Adrenal gland (tissue), 12 donors: Measurements from ENCODE around the gene SCN4A. TPM values are rescaled to one million over a fixed set of nuclear protein-coding genes. Genes with fewer than 3 reads are reported as not detected.

Source experiments
- DNase-seq, 7 donors: peaks; one replicate each; pipeline ENCODE4 v3.0.0-alpha.2; 2019 to 2020
- H3K27ac ChIP-seq, 5 donors: fragments of 200-600 bp; sonication (generic) in 4 of 5; 1 replicate in 3 of 5; 2 replicates in 2 of 5; pipeline versions ENCODE4 v1.5.1 to v1.8.0; 2016 to 2020; ENCODE audit warnings: mild to moderate bottlenecking in 1 of 5
- H3K27me3 ChIP-seq: fragments of 200-600 bp; 2 replicates; pipeline ENCODE4 v1.8.0; 2021
- H3K36me3 ChIP-seq, 2 donors: fragments of 200-600 bp; replicated peaks in 1 of 2; 1 replicate in 1 of 2; 2 replicates in 1 of 2; pipeline versions ENCODE4 v1.5.1 to v1.8.0; 2018 to 2022
- H3K4me1 ChIP-seq, 2 donors: fragments of 200-600 bp; replicated peaks in 1 of 2; 1 replicate in 1 of 2; 2 replicates in 1 of 2; pipeline versions ENCODE4 v1.5.1 to v1.8.0; 2018 to 2021
- H3K4me3 ChIP-seq, 4 donors: fragments of 200-600 bp; sonication (generic) in 3 of 4; one replicate each; pipeline ENCODE4 v1.5.1; 2016 to 2018
- H3K9me3 ChIP-seq, 3 donors: fragments of 200-600 bp; sonication (generic) in 1 of 3; replicated peaks in 1 of 3; 1 replicate in 2 of 3; 2 replicates in 1 of 3; pipeline versions ENCODE4 v1.5.1 to v1.8.0; 2016 to 2021
- CTCF ChIP-seq, 6 experiments: fragments of 450-650 bp in 4 of 6; fragments of 200-600 bp in 2 of 6; sonication (generic) in 1 of 6; IDR thresholded peaks; 1 replicate in 5 of 6; 2 replicates in 1 of 6; pipeline versions ENCODE4 v1.5.1 to v1.8.0; 2016 to 2021; ENCODE audit warnings: antibody characterized with exemption in 6 of 6, mild to moderate bottlenecking in 2 of 6, moderate library complexity in 1 of 6
- POLR2A ChIP-seq, 2 donors: fragments of 450-650 bp; IDR thresholded peaks; one replicate each; pipeline ENCODE4 v1.6.1; 2017; ENCODE audit warnings: antibody characterized with exemption in 2 of 2, mild to moderate bottlenecking in 2 of 2, moderate library complexity in 1 of 2
- WGBS, 4 donors: extraction: QIAGEN DNeasy Blood & Tissue Kit in 2 of 4; methylation state at CpG; one replicate each; pipeline versions ENCODE4 v1.1.5 to v1.1.7; 2013 to 2017; 5-methylcytosine and 5-hydroxymethylcytosine counted together
- intact Hi-C, 2 donors: fragments of 100-400 bp; cut with DNase I; formaldehyde crosslinking; loops; one replicate each; pipeline versions ENCODE4 v1.14.1 to v1.15.0; 2022 to 2023
- polyA plus RNA-seq, 3 donors: library from polyadenylated mRNA; stranded (reverse); fragments of 200-250 nt in 2 of 3; fragments of 350-450 nt in 1 of 3; fragmentation: Illumina TruSeq in 1 of 3; extraction: RNeasy Lipid Tissue Mini Kit (QIAGEN cat#74804) in 1 of 3; gene quantifications; one replicate each; pipeline ENCODE4 v1.2.3, GENCODE V29; 2013 to 2014
- total RNA-seq, 9 donors: library from RNA; depleted of rRNA in 4 of 9; stranded (reverse); fragments of >200 nt in 4 of 9; fragments of 120-200 nt in 1 of 9; fragmentation: NEBNext Ultra II Directional in 1 of 9; extraction: Animal tissue kit (Norgen Biotek cat#: 25700) in 1 of 9; gene quantifications; one replicate each; pipeline versions ENCODE4 v1.1.0 to v1.2.4, GENCODE V29; 2013 to 2023
- donor health status: healthy with polysubstance abuse.
- donor health status: Bipolar disorder and iron deficiency.
- donor health status: DM: yes; HTN: yes; CAD: no.
- donor health status: DM: no; HTN: no; CAD: no.
- donor health status: DM: no; HTN: no; CAD: no.
- donor health status: DM: yes; HTN: yes; CAD: no.

SCN4A gene
- total and polyA plus RNA-seq, 12 donors = 0.30 to 4.2 (median 1.5) TPM

- H3K36me3 ChIP-seq = no peaks in the 10 kb centered on the region
- H3K9me3 ChIP-seq = no peaks in the 10 kb centered on the region
- intact Hi-C loops = no loop called here
- peaks cover 10 to 15% of the 10 kb centered on the region in 2 donors for H3K4me1 ChIP-seq
- H3K27ac ChIP-seq = no peak overlapping the region
- 31 to 72% (median 46%) methylated on average over 6 to 33 of the region's 33 CpGs for WGBS, 4 donors
- TF ChIP-seq POLR2A (IDR thresholded peaks at IDR 0.05) (no peak), CTCF (IDR thresholded peaks at IDR 0.05) (no peak)
- H3K4me3 ChIP-seq = peak overlapping the region in 2 of 4 donors; percentile 56 to 77
- peak in 1 of 7 donors; percentile 48 for DNase-seq
- peaks cover 6% of the 10 kb centered on the region for H3K27me3 ChIP-seq
These were observed 26.3 kb upstream of the SCN4A start for GRCh38 chr17:63998721-63999679.

DNA sequence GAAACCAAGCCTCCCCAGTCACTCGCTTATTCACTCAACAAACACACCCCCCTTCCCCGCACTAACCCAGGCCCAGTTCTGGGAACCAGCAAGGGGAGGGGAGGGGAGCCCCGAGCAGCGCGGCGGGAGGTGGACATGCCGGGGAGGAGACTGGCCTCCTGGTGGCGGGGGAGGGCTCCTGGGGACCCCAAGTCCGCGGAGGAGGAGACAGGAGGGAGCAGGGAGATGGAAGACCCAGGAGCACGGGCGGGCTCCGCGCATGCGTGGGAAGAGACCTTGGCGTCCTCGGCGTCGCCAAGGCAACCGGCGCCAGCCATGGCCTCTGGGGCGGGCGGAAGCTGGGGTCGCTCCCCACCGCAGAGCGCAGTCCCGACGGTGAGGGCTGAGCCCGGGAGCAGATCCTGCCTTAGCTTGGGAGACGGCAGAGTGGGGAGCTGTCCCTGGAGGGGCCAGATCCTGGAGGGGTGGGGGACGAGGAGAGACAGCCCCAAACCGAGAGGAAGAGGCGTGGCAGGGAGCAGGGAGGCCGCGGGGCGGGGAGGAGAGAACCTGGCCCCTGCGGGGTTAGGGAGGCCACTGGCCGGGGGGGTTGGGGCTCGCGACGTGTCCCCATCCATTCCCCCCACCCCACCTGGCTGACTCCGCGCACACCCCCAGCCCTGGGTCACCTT, 25.5 kb upstream of the SCN4A start, which contains the start of gene PRR29:
PRR29 (plus strand) TSS at position 302 of the 671 bp plus-strand sequence; CDS start at position 316, 14 bp downstream.
- intact Hi-C loops = no loop called here
- WGBS, 4 donors = 1 to 3% (median 2%) methylated on average over 17 to 42 of the region's 43 CpGs
- Histone ChIP-seq H3K4me1 (peaks cover 10 to 15% of the 10 kb centered on the region in 2 donors), H3K27ac (no peak within 1 kb of the TSS), H3K27me3 (peaks cover 6% of the 10 kb centered on the region), H3K36me3 (no peaks in the 10 kb centered on the region), H3K9me3 (no peaks in the 10 kb centered on the region), H3K4me3 (peak within 1 kb of the TSS in 3 of 4 donors; percentile 8 to 77 (median 56))
- DNase-seq = peak; percentile 60 to 81 (median 75)
- TF ChIP-seq POLR2A (IDR thresholded peaks at IDR 0.05) (no peak), CTCF (IDR thresholded peaks at IDR 0.05) (peak in 1 of 6 experiments; percentile 2)

DNA sequence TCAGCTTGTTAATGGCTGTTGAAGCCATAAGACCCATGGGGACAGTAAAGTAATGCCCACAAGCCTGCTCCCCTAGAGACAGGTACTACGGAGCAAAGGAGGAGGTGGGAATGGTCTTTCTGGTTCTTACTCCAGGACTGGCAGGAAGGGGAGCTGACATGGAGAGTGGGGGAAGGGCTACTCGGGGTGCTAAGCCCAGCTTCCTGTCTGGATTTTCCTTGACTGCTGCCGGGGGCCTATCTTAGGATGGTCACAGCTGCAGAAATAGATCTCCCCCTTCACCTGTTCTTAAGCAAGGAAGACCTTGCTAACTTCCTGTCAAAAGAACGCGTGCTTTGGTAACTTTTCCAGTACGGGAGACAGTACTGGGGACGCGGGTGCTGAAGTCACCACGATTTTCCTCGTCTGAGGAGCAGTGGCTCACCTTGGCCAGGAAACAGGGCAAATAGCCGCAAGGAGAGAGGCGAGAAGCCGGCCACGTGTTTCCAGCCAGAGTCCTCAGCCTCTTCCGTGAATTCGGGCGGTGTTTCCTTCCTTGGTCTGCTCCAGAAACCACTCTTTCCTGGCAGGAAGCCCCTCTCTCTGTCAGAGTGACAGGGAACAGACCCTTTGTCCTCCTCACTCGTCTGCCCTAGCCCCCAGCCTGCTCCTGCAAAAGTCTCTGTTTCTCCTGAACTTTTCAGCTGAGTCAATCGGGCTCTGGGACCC, 24.8 kb upstream of the SCN4A start:
- peaks cover 10 to 15% of the 10 kb centered on the region in 2 donors for H3K4me1 ChIP-seq
- intact Hi-C loops = no loop called here
- TF ChIP-seq POLR2A (IDR thresholded peaks at IDR 0.05) (no peak), CTCF (IDR thresholded peaks at IDR 0.05) (no peak)
- peak overlapping the region in 2 of 4 donors; percentile 56 to 77 for H3K4me3 ChIP-seq
- peak in 4 of 7 donors; percentile 19 to 63 (median 38) for DNase-seq
- no peak overlapping the region for H3K27ac ChIP-seq
- WGBS, 4 donors = 9 to 27% (median 24%) methylated on average over 4 to 19 of the region's 19 CpGs
- peaks cover 6% of the 10 kb centered on the region for H3K27me3 ChIP-seq
- H3K9me3 ChIP-seq = no peaks in the 10 kb centered on the region
- H3K36me3 ChIP-seq = no peaks in the 10 kb centered on the region
